Mucosa of descending colon (tissue), 3 donors: ENCODE results near the gene UST. TPM values are rescaled to one million over a fixed set of nuclear protein-coding genes. Genes with fewer than 3 reads are reported as not detected.

ENCODE experiments used
- ATAC-seq: fragments of 200-7000 bp; cut with Tn5 transposase; one replicate; pipeline ENCODE4 v1.9.1; 2020; ENCODE audit warnings: mild to moderate bottlenecking, moderate library complexity
- DNase-seq, 3 donors: peaks; one replicate each; pipeline ENCODE4 v3.0.0-alpha.2; 2020
- H3K36me3 ChIP-seq: fragments of 200-600 bp; one replicate; pipeline ENCODE4 v1.8.0; 2021; ENCODE audit warnings: low read depth, mild to moderate bottlenecking
- H3K4me1 ChIP-seq: fragments of 200-600 bp; one replicate; pipeline ENCODE4 v1.8.0; 2021; ENCODE audit warnings: low read depth, mild to moderate bottlenecking
- H3K4me3 ChIP-seq: fragments of 200-600 bp; one replicate; pipeline ENCODE4 v1.8.0; 2021; ENCODE audit warnings: mild to moderate bottlenecking
- H3K9me3 ChIP-seq: fragments of 200-600 bp; one replicate; pipeline ENCODE4 v1.8.0; 2021; ENCODE audit warnings: mild to moderate bottlenecking
- CTCF ChIP-seq: fragments of 200-600 bp; IDR thresholded peaks from one replicate; pipeline ENCODE4 v1.8.0; 2022; ENCODE audit warnings: antibody characterized with exemption, mild to moderate bottlenecking
- intact Hi-C, 2 donors: fragments of 100-400 bp; cut with DNase I in 1 of 2; cut with micrococcal nuclease in 1 of 2; formaldehyde crosslinking; loops; one replicate each; pipeline versions ENCODE4 v1.11.0 to v1.11.1; 2022; cut with DNase I, micrococcal nuclease
- total RNA-seq, 3 donors: library from RNA; stranded (reverse); fragmentation: NEBNext Ultra II Directional in 2 of 3; extraction: Animal tissue kit (Norgen Biotek cat#: 25700) in 2 of 3; gene quantifications; one replicate each; pipeline versions ENCODE4 v1.2.1 to v1.2.4, GENCODE V29; 2021 to 2023
- donor health status: DM: no; HTN: no; CAD: no; lungs with moderate emphysema.
- donor health status: DM: no; HTN: no; CAD: no.
- donor health status: DM: no; HTN: yes; CAD: no.

Gene UST
- total RNA-seq, 3 donors from 2014 or later = 1.1 to 16.2 (median 2.1) TPM

GRCh38 chr6:148943451-148943850, 196.6 kb downstream of the UST start:
- Histone ChIP-seq H3K9me3 (no peaks in the 10 kb centered on the region), H3K4me3 (no peak overlapping the region), H3K4me1 (no peaks in the 10 kb centered on the region), H3K36me3 (no peaks in the 10 kb centered on the region)
- no peak for TF ChIP-seq CTCF
- DNase-seq (no peak), ATAC-seq (no peak)
- intact Hi-C loops = loop anchor here in 1 of 2 donors (10.0 kb wide), 1 partner anchor 199 kb away; the partner anchor contains the start of gene UST

GRCh38 chr6:148944608-148945007, 197.8 kb downstream of the UST start:
- ATAC-seq (no peak), DNase-seq (no peak)
- no peaks in the 10 kb centered on the region for H3K9me3 ChIP-seq
- TF ChIP-seq CTCF = no peak
- H3K4me1 ChIP-seq = no peaks in the 10 kb centered on the region
- H3K36me3 ChIP-seq = no peaks in the 10 kb centered on the region
- intact Hi-C loops = loop anchor here (5.0 to 10.0 kb wide), 3 partner anchors 197 to 367 kb away; partner anchors contain the start of gene UST (in 2 of the 2)
- no peak overlapping the region for H3K4me3 ChIP-seq

GRCh38 chr6:148945301-148946021, 198.6 kb downstream of the UST start:
- H3K4me3 ChIP-seq = no peak overlapping the region
- H3K36me3 ChIP-seq = no peaks in the 10 kb centered on the region
- intact Hi-C loops = loop anchor here (5.0 to 10.0 kb wide), 3 partner anchors 198 to 368 kb away; partner anchors contain the start of gene UST (in 2 of the 2)
- no peak for TF ChIP-seq CTCF
- ATAC-seq (no peak), DNase-seq (no peak)
- no peaks in the 10 kb centered on the region for H3K4me1 ChIP-seq
- H3K9me3 ChIP-seq = no peaks in the 10 kb centered on the region

DNA sequence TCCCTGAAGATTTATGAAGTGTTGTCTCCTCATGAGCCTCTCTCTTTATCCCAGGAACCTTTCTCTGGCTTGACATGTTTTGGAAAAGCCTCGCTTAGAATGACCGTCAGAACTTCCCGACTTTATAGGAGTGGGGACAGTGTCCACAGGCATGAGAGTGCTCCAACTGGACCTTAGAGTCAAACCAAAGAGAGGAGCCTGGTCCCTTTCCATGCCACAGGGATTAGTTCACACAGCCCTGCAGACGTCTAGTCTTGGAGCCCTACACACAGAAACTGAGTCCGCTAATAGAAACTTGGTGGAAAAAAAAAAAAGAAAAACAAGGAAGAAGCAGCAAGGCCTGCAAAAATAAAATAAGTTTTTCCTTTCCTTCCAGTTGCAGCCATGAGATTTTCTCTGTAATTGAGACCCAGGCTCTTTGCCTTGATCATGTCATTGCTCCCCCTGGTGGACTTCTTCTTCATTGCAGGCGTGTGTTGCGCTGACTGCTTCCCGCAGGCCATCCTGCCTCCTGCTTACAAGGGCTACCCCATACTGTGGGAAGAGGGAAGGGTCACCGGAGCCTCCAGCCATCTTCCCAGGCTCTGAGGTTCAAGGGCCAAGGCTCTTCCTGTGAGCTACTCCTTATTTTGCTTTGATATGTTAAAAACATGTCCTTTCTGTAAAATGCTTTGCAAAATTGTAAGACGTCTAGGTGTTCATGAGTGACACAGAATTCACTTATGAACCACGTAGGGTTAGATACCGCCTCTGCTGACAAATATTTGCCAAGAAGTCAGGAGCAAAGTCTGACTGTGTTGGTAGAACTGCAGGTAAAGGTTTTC, 201.0 kb downstream of the UST start:
- Histone ChIP-seq H3K9me3 (no peaks in the 10 kb centered on the region), H3K36me3 (no peaks in the 10 kb centered on the region), H3K4me1 (no peaks in the 10 kb centered on the region), H3K4me3 (no peak overlapping the region)
- peak; percentile 87 for TF ChIP-seq CTCF
- intact Hi-C loops = loop anchor here (5.0 to 10.0 kb wide), 3 partner anchors 201 to 371 kb away; partner anchors contain the start of gene UST (in 2 of the 2)
- ATAC-seq (peak; percentile 96), DNase-seq (peak; percentile 62 to 94 (median 81))

DNA sequence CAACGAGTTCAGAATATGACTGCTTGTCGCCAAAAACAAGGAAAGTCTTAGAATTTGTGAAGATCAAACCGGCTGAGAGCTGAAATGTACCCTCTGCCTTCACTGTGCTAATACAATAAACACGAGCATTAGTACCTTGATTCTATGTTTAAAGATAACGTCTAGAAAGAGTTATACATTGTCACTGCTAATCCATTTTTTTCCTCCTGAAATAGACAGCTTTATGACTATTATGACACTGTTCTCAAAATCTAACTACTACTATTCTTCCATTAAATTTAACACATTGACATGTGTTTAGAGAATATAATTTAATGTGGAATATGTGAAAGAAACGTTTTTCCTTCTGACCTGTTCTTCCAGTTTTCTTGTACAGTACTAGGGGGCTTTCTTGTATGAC, 204.8 kb downstream of the UST start:
- no peaks in the 10 kb centered on the region for H3K4me1 ChIP-seq
- ATAC-seq = no peak
- intact Hi-C loops = loop anchor here in 1 of 2 donors (10.0 kb wide), 1 partner anchor 377 kb away; no protein-coding TSS in a partner anchor

More for the DNA sequence above, 204.8 kb downstream of the UST start:
- no peaks in the 10 kb centered on the region for H3K9me3 ChIP-seq
- H3K4me3 ChIP-seq = no peak overlapping the region
- no peak for TF ChIP-seq CTCF
- DNase-seq = no peak
- H3K36me3 ChIP-seq = no peaks in the 10 kb centered on the region
